ENCODE data around the gene TCF12.

DNA sequence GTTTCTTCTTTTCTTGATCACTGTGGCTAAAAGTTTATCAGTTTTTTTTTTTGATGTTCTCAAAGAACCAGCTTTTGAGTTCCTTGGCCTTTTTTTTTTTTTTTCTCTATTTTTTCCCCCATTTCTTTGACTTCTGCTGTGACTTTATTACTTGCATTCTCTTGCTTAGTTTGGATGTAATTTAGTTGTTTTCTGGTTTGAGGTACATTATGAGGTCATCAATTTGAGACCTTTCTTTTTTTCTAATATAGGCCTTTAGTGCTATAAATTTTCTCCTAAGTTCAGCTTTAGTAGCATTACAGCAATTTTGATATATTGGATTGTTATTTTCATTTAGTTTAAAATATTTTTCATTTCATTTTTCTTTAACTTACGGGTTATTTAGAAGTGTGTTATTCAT, 35.3 kb downstream of the TCF12 start:
- TF ChIP-seq CTCF (IDR thresholded peaks at IDR 0.05) (no peak), EZH2phosphoT487 (IDR thresholded peaks at IDR 0.05) (no peak)
